Measurements from ENCODE around the gene COPS3.

- TF ChIP-seq CTCF (IDR thresholded peaks at IDR 0.05) (no peak), POLR2A (IDR thresholded peaks at IDR 0.05) (no peak)
Measured at GRCh38 chr17:17328251-17328650, 47.2 kb upstream of the COPS3 start.
